GM23248 (cell line): ENCODE measurements around the gene VPS39. TPM values are rescaled to one million over a fixed set of nuclear protein-coding genes. Genes with fewer than 3 reads are reported as not detected.
"Not testable (repeated sequence)": the region's sequence is repeated elsewhere in the genome, so short reads cannot be mapped to it uniquely, and the experiment has no call there.

Experiments
- DNase-seq: peaks from one replicate; pipeline ENCODE4 v3.0.0-alpha.2; 2015
- H2AFZ ChIP-seq: fragments of 200-600 bp; sonication (generic); 2 replicates; pipeline ENCODE4 v1.6.1; 2016; ENCODE audit warnings: antibody characterized with exemption
- H3F3A ChIP-seq: fragments of 200-600 bp; sonication (generic); 2 replicates; pipeline ENCODE4 v1.6.1; 2016; ENCODE audit warnings: mild to moderate bottlenecking, antibody characterized with exemption, mixed run types; ENCODE audit not compliant: insufficient read depth
- H3K27ac ChIP-seq: fragments of 200-600 bp; sonication (generic); 2 replicates; pipeline ENCODE4 v1.5.1; 2016; ENCODE audit warnings: mild to moderate bottlenecking
- H3K27me3 ChIP-seq: fragments of 200-600 bp; sonication (generic); replicated peaks from 2 replicates; pipeline ENCODE4 v1.6.1; 2016; ENCODE audit warnings: mild to moderate bottlenecking; ENCODE audit not compliant: insufficient read depth
- H3K36me3 ChIP-seq: fragments of 200-600 bp; sonication (generic); 2 replicates; pipeline ENCODE4 v1.6.1; 2016; ENCODE audit warnings: low read depth, mild to moderate bottlenecking
- H3K4me1 ChIP-seq: fragments of 200-600 bp; sonication (generic); 2 replicates; pipeline ENCODE4 v1.6.1; 2016; ENCODE audit warnings: mild to moderate bottlenecking; ENCODE audit not compliant: insufficient read depth
- H3K4me2 ChIP-seq: fragments of 200-600 bp; sonication (generic); one replicate; pipeline ENCODE4 v1.6.1; 2016; ENCODE audit warnings: mild to moderate bottlenecking; ENCODE audit not compliant: unreplicated experiment
- H3K4me3 ChIP-seq: fragments of 200-600 bp; sonication (generic); 2 replicates; pipeline ENCODE4 v1.5.1; 2016; ENCODE audit warnings: mild to moderate bottlenecking
- H3K79me2 ChIP-seq: fragments of 200-600 bp; sonication (generic); 2 replicates; pipeline ENCODE4 v1.6.1; 2016; ENCODE audit warnings: mild to moderate bottlenecking; ENCODE audit not compliant: insufficient read depth
- H3K9ac ChIP-seq: fragments of 200-600 bp; sonication (generic); 2 replicates; pipeline ENCODE4 v1.6.1; 2016; ENCODE audit warnings: mild to moderate bottlenecking
- H3K9me2 ChIP-seq: fragments of 200-600 bp; sonication (generic); 2 replicates; pipeline ENCODE4 v1.6.1; 2016; ENCODE audit warnings: mixed run types, mild to moderate bottlenecking, moderate library complexity; ENCODE audit not compliant: insufficient read depth
- H3K9me3 ChIP-seq: fragments of 200-600 bp; sonication (generic); one replicate; pipeline ENCODE4 v1.6.1; 2017; ENCODE audit warnings: low read depth
- H4K20me1 ChIP-seq: fragments of 200-600 bp; sonication (generic); 2 replicates; pipeline ENCODE4 v1.6.0; 2016; ENCODE audit not compliant: insufficient read depth
- EZH2 ChIP-seq: fragments of 200-600 bp; sonication (generic); IDR thresholded peaks from 2 replicates; pipeline ENCODE4 v1.6.1; 2018; ENCODE audit warnings: antibody characterized with exemption, mild to moderate bottlenecking; ENCODE audit not compliant: insufficient read depth, poor library complexity, severe bottlenecking
- EZH2phosphoT487 ChIP-seq: fragments of 200-600 bp; sonication (generic); IDR thresholded peaks from 2 replicates; pipeline ENCODE4 v1.6.1; 2018; ENCODE audit warnings: antibody characterized with exemption, moderate library complexity, mild to moderate bottlenecking, low read depth; ENCODE audit not compliant: insufficient read depth
- WGBS, 2 experiments: methylation state at CpG; one replicate each; pipeline ENCODE4 v1.1.6; 2015 to 2017; ENCODE audit warnings: low lambda C conversion rate in 2 of 2, low coverage in 1 of 2; ENCODE audit errors: missing lambda C conversion rate in 2 of 2; 5-methylcytosine and 5-hydroxymethylcytosine counted together
- in situ Hi-C: fragments of 300-500 bp; cut with MboI; formaldehyde crosslinking; loops from 2 replicates; pipeline ENCODE4 v1.15.0; 2020
- polyA plus RNA-seq: library from polyadenylated mRNA; unstranded; fragments of >200 nt; fragmentation: Nextera tagmentation; extraction: Ambion mirVana; gene quantifications from 2 replicates; pipeline ENCODE4 v1.2.1, GENCODE V29; 2016
- total RNA-seq: library from RNA; depleted of rRNA; stranded (reverse); fragments of >200 nt; shearing (Covaris generic); gene quantifications from 2 replicates; pipeline ENCODE4 v1.2.3, GENCODE V29; 2014

The VPS39 gene
- total and polyA plus RNA-seq, 2 experiments from 2014 or later, result 33.0 to 49.3 TPM

- in situ Hi-C loops, result no loop called here
- Histone ChIP-seq H3K9me2 (no peaks in the 10 kb centered on the region), H4K20me1 (no peaks in the 10 kb centered on the region), H3K36me3 (peaks cover 70% of the 10 kb centered on the region), H3K9ac (no peak overlapping the region), H3K79me2 (peaks cover 79% of the 10 kb centered on the region), H3K27ac (no peak overlapping the region), H2AFZ (no peak overlapping the region), H3K9me3 (no peaks in the 10 kb centered on the region), H3K4me3 (no peak overlapping the region), H3K27me3 (no peaks in the 10 kb centered on the region), H3K4me1 (no peaks in the 10 kb centered on the region), H3F3A (0 out of 2 replicates have a peak, but pooled peaks cover 3% of the 10 kb centered on the region), H3K4me2 (no peak overlapping the region)
- TF ChIP-seq EZH2phosphoT487, result no peak
- no peak for TF ChIP-seq EZH2
- no peak for DNase-seq
- WGBS, 2 experiments, result 75 to 76% methylated on average over 2 of the region's 2 CpGs
Observed at GRCh38 chr15:42233107-42233506, 25.0 kb upstream of the VPS39 start.

- in situ Hi-C loops, result no loop called here
- Histone ChIP-seq H3K27ac (no peak overlapping the region), H3F3A (0 out of 2 replicates have a peak, but pooled peaks cover 3% of the 10 kb centered on the region), H3K9me2 (no peaks in the 10 kb centered on the region), H3K79me2 (peaks cover 79% of the 10 kb centered on the region), H3K36me3 (peaks cover 70% of the 10 kb centered on the region), H4K20me1 (no peaks in the 10 kb centered on the region), H3K4me2 (no peak overlapping the region), H3K4me3 (no peak overlapping the region), H3K9me3 (no peaks in the 10 kb centered on the region), H3K9ac (no peak overlapping the region), H3K27me3 (no peaks in the 10 kb centered on the region), H3K4me1 (no peaks in the 10 kb centered on the region), H2AFZ (no peak overlapping the region)
- no peak for DNase-seq
- 79 to 80% methylated on average over 5 of the region's 5 CpGs for WGBS, 2 experiments
- TF ChIP-seq EZH2, result no peak
- no peak for TF ChIP-seq EZH2phosphoT487
Observed at GRCh38 chr15:42232606-42233005, 24.5 kb upstream of the VPS39 start.

- DNase-seq, result no peak
- no peaks in the 10 kb centered on the region for H3K9me2 ChIP-seq
Observed at GRCh38 chr15:42231088-42231487, 23.0 kb upstream of the VPS39 start.

GRCh38 chr15:42228981-42229380 is 20.9 kb upstream of the VPS39 start:
- H3K9me2 ChIP-seq, in situ Hi-C loops, H3K4me2 ChIP-seq, H3F3A ChIP-seq, H3K4me1 ChIP-seq, H3K4me3 ChIP-seq, H4K20me1 ChIP-seq, H3K27me3 ChIP-seq, H3K9me3 ChIP-seq, DNase-seq, H2AFZ ChIP-seq, H3K9ac ChIP-seq, H3K27ac ChIP-seq: not testable (repeated sequence)
- Histone ChIP-seq H3K36me3 (peaks cover 74% of the 10 kb centered on the region), H3K79me2 (peaks cover 44% of the 10 kb centered on the region)
- 94 to 96% methylated on average over 5 of the region's 5 CpGs for WGBS, 2 experiments

More at GRCh38 chr15:42231088-42231487, 23.0 kb upstream of the VPS39 start:
- Histone ChIP-seq H3K4me3 (no peak overlapping the region), H3K9me3 (no peaks in the 10 kb centered on the region), H3K36me3 (peaks cover 71% of the 10 kb centered on the region), H3K27me3 (no peaks in the 10 kb centered on the region), H3K79me2 (peaks cover 64% of the 10 kb centered on the region), H4K20me1 (no peaks in the 10 kb centered on the region), H3K27ac (no peak overlapping the region), H2AFZ (no peak overlapping the region), H3K4me1 (no peaks in the 10 kb centered on the region), H3K9ac (no peak overlapping the region), H3F3A (0 out of 2 replicates have a peak, but pooled peaks cover 3% of the 10 kb centered on the region), H3K4me2 (no peak overlapping the region)
- WGBS, 2 experiments, result 96 to 100% methylated on average over 1 of the region's 1 CpG
- in situ Hi-C loops, result no loop called here
- TF ChIP-seq EZH2 (no peak), EZH2phosphoT487 (no peak)

- Histone ChIP-seq H3K27me3 (no peaks in the 10 kb centered on the region), H3K36me3 (peaks cover 80% of the 10 kb centered on the region), H3K4me2 (no peak overlapping the region), H4K20me1 (no peaks in the 10 kb centered on the region), H3K27ac (no peak overlapping the region), H3K9ac (no peak overlapping the region), H3K4me3 (no peak overlapping the region), H3K4me1 (no peaks in the 10 kb centered on the region), H3F3A (0 out of 2 replicates have a peak, but pooled peaks cover 3% of the 10 kb centered on the region), H2AFZ (no peak overlapping the region), H3K9me2 (no peaks in the 10 kb centered on the region), H3K79me2 (peaks cover 36% of the 10 kb centered on the region), H3K9me3 (no peaks in the 10 kb centered on the region)
- no peak for DNase-seq
- TF ChIP-seq EZH2 (no peak), EZH2phosphoT487 (no peak)
- WGBS, 2 experiments, result 50 to 56% methylated on average over 1 of the region's 1 CpG
- in situ Hi-C loops, result no loop called here
Observed at GRCh38 chr15:42228036-42228435, 19.9 kb upstream of the VPS39 start.
